WERI-Rb-1 (cell line): ENCODE measurements around the gene VPS8.
A peak's percentile ranks its signal among the peaks of the same experiment; 100 is the strongest.

Source experiments
- DNase-seq: peaks from one replicate; pipeline ENCODE4 v3.0.0-alpha.2; 2020
- H3K27ac ChIP-seq: fragments of 250-450 bp; sonication (Bioruptor Pico); 2 replicates; pipeline ENCODE4 v1.5.1; 2020; ENCODE audit warnings: mild to moderate bottlenecking, moderate library complexity
- H3K27me3 ChIP-seq: fragments of 250-450 bp; sonication (Bioruptor Pico); 2 replicates; pipeline ENCODE4 v1.5.1; 2021; ENCODE audit warnings: mild to moderate bottlenecking, low read depth, moderate library complexity; ENCODE audit not compliant: insufficient read depth, severe bottlenecking
- H3K36me3 ChIP-seq: fragments of 250-450 bp; sonication (Bioruptor Pico); 2 replicates; pipeline ENCODE4 v1.5.1; 2020; ENCODE audit warnings: mild to moderate bottlenecking, moderate library complexity
- H3K4me3 ChIP-seq: 2 replicates; pipeline ENCODE4 v1.5.1; 2011; ENCODE audit warnings: low read depth, mild to moderate bottlenecking, control low read depth, low read length
- H3K9me3 ChIP-seq: fragments of 250-450 bp; sonication (Bioruptor Pico); 2 replicates; pipeline ENCODE4 v1.5.1; 2021; ENCODE audit warnings: mild to moderate bottlenecking, moderate library complexity; ENCODE audit not compliant: severe bottlenecking
- TF ChIP-seq, protein P1 (sequence below): IDR thresholded peaks from 2 replicates; pipeline ENCODE4 v1.5.1; 2011; ENCODE audit warnings: low read depth, mild to moderate bottlenecking, control low read depth, inconsistent platforms, low read length

Gene VPS8

DNA sequence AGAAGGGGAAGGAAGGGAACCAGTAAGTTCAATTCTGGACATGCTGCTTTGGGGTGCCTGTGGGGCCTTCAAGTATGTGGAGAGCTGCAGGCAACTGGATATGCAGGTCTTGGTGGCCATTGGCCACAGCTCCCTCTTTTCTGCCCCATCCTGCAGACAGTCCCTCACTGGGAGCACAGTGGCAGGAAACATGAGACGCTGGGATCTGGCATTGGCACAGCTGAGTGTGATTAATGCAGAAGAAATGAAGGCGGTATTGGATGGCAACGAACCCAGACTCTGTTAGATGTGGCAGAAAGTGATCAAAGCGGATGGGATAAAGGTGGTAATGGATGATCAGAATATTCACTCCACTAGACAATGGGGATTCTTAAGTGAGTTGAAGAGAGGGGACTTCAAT lies 23.2 kb upstream of the VPS8 start:
- Histone ChIP-seq H3K9me3 (no peaks in the 10 kb centered on the region), H3K27ac (0 out of 2 replicates have a peak overlapping the region, but pooled peaks have one; percentile 34), H3K4me3 (no peak overlapping the region), H3K36me3 (no peaks in the 10 kb centered on the region), H3K27me3 (no peaks in the 10 kb centered on the region)
- DNase-seq, result no peak
- TF ChIP-seq, protein P1, sequence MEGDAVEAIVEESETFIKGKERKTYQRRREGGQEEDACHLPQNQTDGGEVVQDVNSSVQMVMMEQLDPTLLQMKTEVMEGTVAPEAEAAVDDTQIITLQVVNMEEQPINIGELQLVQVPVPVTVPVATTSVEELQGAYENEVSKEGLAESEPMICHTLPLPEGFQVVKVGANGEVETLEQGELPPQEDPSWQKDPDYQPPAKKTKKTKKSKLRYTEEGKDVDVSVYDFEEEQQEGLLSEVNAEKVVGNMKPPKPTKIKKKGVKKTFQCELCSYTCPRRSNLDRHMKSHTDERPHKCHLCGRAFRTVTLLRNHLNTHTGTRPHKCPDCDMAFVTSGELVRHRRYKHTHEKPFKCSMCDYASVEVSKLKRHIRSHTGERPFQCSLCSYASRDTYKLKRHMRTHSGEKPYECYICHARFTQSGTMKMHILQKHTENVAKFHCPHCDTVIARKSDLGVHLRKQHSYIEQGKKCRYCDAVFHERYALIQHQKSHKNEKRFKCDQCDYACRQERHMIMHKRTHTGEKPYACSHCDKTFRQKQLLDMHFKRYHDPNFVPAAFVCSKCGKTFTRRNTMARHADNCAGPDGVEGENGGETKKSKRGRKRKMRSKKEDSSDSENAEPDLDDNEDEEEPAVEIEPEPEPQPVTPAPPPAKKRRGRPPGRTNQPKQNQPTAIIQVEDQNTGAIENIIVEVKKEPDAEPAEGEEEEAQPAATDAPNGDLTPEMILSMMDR, result no peak

DNA sequence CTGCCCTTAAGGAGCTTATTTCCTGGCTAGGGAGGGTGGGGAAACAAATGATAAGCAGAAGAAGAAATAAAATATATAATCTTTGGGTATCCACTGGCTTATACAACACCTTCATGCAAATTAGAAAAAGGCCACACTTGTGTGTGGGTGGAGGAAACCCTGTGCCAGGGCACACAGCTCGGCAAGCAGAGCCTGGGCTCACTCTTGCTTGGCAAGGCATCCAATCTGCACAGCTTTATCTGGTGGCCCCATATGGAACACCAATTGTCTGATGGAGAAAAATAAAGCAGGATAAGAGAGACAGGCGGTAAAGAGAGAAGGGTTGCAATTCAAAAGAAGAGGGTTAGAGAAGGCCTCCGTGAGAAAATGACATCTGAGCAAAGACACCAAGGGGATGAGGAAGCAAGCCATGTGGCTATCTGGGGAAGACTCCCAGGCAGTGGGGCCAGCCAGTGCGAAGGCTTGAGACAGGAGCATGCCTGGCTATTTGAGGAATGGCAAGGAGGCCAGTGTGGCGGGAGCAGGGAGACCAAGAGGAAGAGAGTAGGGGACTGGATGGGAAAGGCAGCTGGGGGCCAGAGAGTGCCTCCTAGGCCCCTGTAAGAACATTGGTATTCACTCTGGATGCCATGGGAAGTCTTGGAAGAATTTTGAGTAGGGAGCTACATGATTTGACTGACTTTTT lies 22.5 kb upstream of the VPS8 start:
- Histone ChIP-seq H3K9me3 (no peaks in the 10 kb centered on the region), H3K27me3 (no peaks in the 10 kb centered on the region), H3K36me3 (no peaks in the 10 kb centered on the region), H3K4me3 (no peak overlapping the region), H3K27ac (peak overlapping the region; percentile 34)
- TF ChIP-seq, protein P1, result no peak
- DNase-seq, result no peak

DNA sequence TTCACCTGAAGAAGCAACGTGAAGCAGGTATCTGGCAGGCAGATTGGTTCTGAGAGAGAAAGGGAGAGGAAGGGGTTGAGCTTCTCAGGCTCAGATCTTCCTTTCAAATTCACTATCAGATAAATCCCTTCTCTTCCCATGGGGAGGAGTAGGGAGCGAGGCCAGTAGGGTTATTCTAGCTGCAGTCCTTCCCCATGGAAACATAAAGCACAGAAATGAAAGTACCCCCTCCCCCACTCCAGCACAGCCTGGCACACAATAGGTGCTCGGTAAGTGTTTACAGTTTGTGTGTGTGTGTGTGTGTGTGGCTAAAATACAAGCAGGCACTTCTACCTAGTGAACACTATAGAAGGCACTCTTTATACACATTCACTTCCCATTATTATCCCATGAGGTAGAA lies 20.8 kb upstream of the VPS8 start:
- H3K36me3 ChIP-seq, result no peaks in the 10 kb centered on the region
- H3K27ac ChIP-seq, result no peak overlapping the region
- no peaks in the 10 kb centered on the region for H3K27me3 ChIP-seq
- DNase-seq, result no peak
- H3K4me3 ChIP-seq, result no peak overlapping the region
- TF ChIP-seq, protein P1, result no peak
- no peaks in the 10 kb centered on the region for H3K9me3 ChIP-seq

- Histone ChIP-seq H3K4me3 (no peak overlapping the region), H3K27me3 (no peaks in the 10 kb centered on the region), H3K9me3 (no peaks in the 10 kb centered on the region), H3K27ac (no peak overlapping the region), H3K36me3 (no peaks in the 10 kb centered on the region)
- no peak for DNase-seq
- TF ChIP-seq, protein P1, result no peak
Observed at GRCh38 chr3:184795522-184796190, 16.3 kb upstream of the VPS8 start.

GRCh38 chr3:184796551-184796950 lies 15.4 kb upstream of the VPS8 start:
- Histone ChIP-seq H3K27ac (no peak overlapping the region), H3K36me3 (no peaks in the 10 kb centered on the region), H3K27me3 (no peaks in the 10 kb centered on the region), H3K4me3 (no peak overlapping the region), H3K9me3 (no peaks in the 10 kb centered on the region)
- TF ChIP-seq, protein P1, result no peak
- no peak for DNase-seq
